Kidney capillary endothelial cell (primary cell): ENCODE data around the gene SDE2.
"Not testable (repeated sequence)": the region's sequence is repeated elsewhere in the genome, so short reads cannot be mapped to it uniquely, and the experiment has no call there.

Experiments used
- DNase-seq: peaks from one replicate; pipeline ENCODE4 v3.0.0-alpha.2; 2018; ENCODE audit warnings: low spot score

Gene SDE2

DNA sequence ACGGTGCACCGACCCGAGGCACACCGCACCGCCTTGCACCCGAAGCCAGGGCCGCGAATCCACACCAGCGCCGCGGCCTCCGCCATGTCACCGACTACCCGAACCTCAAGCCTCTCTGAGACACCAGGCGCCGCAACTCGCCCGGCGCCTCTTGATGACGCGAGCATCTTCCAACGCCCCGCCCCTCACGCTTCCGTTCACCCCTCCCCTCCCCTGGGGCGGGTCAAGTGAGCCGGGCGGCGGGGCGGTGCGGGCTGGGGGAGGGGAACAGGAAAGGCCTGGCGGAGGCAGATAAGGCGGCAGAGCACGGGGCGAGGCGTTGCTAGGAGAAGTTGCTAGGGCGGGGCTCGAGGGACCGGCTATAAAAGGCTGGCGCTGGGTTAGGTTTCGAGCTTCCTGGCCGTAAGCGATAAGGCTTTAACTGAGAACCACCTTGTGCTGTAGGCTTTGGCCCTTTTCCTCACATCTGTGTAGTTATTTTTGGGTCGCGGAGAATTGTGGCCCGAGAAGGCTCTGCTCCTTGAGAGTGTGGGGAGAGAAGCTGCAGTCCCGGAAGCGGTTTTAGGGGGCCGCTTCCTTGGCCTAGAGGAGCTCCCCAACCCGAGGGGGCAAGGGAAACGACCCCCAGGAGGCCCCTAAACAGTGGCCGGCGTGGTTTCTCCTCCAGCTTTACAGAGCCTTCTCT lies at the start of gene SDE2:
Gene SDE2, minus strand, starts transcription at position 117 of the 685 bp plus-strand sequence. Its CDS starts 31 bp downstream, at position 86.
- DNase-seq, result peak; percentile 96

DNA sequence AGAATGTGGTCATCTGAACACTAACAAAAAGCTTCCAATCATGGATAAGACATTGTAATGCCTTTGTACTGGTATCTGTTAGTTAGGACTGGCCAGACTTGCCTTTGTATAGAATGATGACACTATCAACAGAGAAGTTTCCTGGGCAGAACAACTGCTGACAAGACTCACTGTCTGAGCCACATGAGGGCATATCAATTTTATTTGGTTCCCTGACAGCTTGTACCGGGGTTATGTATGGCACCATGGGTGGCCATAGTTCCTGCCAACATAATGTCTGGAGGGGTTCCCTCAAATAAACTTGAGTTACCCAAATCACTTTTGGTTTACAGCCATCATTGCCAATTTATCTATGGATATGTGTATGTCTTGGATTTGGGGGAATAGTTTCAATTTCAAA lies 49.7 kb upstream of the SDE2 start:
- DNase-seq, result no peak

- no peak for DNase-seq
These were observed 48.4 kb upstream of the SDE2 start for GRCh38 chr1:226047495-226047894.

GRCh38 chr1:226046240-226046639 lies 47.1 kb upstream of the SDE2 start:
- no peak for DNase-seq

GRCh38 chr1:226044514-226045101 lies 45.5 kb upstream of the SDE2 start:
- no peak for DNase-seq

- no peak for DNase-seq
These were observed 42.3 kb upstream of the SDE2 start for GRCh38 chr1:226041419-226041818.

DNA sequence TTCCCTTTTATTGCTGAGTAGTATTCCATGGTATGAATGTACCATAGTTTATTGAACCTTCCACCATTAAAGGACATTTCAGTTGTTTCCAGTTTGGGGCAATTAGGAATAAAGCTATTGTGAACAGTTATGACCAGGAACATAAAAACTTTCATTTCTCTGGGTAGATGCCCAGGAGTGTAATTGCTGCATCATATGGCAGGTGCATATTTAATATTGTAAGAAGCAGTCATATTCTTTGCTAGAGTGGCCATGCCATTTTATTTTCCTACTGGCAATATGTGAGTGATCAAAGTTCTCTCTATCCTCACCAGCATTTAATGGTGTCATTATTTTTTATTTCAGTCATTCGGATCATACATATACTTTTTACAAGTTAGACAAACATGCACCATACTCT lies 39.5 kb upstream of the SDE2 start:
- DNase-seq, result no peak

- DNase-seq, result no peak
These were observed 36.8 kb upstream of the SDE2 start for GRCh38 chr1:226035915-226036314.

GRCh38 chr1:226034482-226034881 lies 35.3 kb upstream of the SDE2 start:
- DNase-seq, result no peak

DNA sequence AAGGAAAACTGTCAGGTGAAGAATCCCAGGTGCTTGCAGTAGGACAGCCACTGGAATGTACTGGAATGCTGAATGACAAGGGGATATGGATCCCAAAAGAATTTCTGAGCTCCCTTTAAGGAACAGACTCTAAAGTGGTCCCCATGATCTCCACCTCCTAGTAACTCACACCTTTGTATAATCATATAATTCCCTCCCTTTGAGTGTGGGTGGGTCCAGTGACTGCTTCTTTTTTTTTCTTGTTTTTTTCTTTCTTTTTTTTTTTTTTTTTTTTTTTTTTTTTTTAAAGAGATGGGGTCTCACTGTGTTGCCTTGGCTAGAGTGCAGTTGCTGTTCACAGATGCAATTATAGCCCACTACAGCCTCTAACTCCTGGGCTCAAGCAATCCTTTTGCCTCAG lies 34.8 kb upstream of the SDE2 start:
- no peak for DNase-seq

- DNase-seq, result no peak
These were observed 34.4 kb upstream of the SDE2 start for GRCh38 chr1:226033582-226033981.

- no peak for DNase-seq
These were observed 30.6 kb upstream of the SDE2 start for GRCh38 chr1:226029568-226030225.

- no peak for DNase-seq
These were observed 30.0 kb upstream of the SDE2 start for GRCh38 chr1:226029093-226029496.

DNA sequence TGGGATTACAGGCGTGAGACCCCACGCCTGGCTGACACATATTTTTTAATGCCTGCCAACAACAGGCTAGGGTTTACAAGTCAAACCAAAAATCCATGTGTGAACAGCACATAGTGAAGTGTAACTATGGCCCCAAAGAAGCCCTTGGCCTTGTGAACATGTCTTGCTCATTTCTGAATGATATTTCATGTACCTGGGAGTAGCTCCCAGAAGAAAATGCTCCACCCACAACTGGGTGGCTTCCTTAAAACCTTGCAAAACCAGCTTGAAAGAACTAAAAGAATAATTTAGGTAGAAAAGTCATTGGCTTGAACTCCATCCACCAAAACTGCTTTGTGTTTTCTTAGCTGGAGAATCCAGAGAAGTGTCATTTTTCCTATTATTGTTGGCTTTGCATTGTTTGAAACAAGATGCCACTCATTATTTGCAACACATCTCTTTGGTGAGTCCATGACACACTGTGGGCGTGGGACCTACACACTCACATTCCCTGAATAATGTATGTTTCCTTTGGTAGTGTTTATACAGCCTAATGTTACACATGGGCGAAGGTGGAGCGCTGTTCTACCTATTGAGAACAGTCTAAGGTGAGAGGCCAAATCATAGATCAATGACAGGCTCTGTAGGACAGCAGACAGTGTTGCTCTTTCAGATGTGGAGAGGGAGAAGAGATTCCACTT lies 28.5 kb upstream of the SDE2 start:
- DNase-seq, result no peak

- no peak for DNase-seq
These were observed 27.7 kb upstream of the SDE2 start for GRCh38 chr1:226026833-226027232.

- DNase-seq, result no peak
These were observed 24.6 kb upstream of the SDE2 start for GRCh38 chr1:226023735-226024134.

DNA sequence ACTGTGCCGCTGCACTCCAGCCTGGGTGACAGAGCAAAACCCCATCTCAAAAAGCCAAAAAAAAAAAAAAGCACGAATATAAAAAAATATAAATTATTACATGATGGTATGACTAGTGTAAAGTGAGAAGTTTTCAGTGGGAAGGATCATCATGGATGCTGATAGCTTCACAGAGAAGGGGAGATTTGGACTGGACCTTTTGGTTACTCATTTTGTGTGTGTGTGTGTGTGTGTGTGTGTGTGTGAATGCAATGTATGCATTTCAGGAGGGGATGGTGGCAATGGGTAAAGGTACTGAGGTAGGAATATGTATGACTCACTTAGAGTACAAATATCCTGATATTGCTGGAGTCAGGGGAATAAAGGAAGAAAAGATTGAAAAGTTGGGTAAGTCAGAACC lies 22.7 kb upstream of the SDE2 start:
- no peak for DNase-seq

GRCh38 chr1:226021401-226021800 lies 22.3 kb upstream of the SDE2 start:
- DNase-seq, result no peak

DNA sequence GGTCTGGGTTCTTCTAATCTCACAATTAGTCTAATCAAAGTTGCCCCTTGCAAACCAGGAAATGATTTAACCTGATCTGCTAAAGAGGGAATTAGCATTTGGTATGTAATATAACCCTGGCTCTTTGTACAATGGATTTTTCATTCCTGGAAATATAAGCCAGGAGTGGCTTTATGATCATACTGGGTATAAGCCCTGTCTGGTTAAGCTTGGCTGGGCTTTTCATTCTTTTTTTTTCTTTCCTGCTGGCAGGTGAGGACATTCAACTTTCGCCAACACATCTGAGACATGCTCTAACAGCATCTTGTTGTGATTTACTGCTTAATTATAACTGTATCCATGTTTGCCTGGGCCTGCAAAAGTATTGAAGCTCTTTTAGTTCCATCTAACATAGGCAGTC lies 20.4 kb upstream of the SDE2 start:
- DNase-seq, result no peak

GRCh38 chr1:226017070-226017469 lies 17.9 kb upstream of the SDE2 start:
- DNase-seq, result no peak

GRCh38 chr1:226009650-226010044 lies 10.5 kb upstream of the SDE2 start:
- no peak for DNase-seq

DNA sequence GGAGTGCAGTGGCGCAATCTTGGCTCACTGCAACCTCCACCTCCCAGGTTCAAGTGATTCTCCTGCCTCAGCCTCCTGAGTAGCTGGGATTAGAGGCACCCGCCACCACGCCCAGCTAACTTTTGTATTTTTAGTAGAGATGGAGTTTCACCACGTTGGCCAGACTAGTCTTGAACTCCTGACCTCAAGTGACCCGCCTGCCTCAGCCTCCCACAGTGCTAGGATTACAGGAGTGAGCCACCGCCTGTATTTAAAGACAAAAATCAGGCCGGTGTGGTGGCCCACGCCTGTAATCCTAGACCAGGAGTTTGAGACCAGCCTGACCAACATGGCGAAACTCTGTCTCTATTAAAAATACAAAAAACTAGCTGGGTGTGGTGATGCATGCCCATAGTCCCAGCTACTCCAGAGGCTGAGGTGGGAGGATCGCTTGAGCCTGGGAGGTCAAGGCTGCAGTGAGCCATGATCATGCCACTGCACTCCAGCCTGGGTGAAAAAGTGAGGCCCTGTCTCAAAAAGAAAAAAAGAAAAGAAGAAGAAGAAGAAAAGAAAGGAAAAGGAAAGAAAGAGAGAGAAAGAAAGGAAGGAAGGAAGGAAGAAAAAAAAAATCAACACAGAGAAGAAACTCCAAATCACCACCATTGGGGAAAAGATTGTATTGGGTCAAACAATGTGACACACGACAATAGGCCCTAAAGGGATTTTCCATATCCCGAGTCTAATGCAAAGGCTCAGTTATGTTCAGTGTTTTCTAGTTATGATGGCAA lies 8.2 kb upstream of the SDE2 start:
- not testable (repeated sequence) for DNase-seq
